DMS153 treated with DMSO at 0.1 percent for 48 hours (cell line): ENCODE data around the gene LDB2.

Experiments used
- DNase-seq: peaks from one replicate; lab custom pipeline; 2025; ENCODE audit not compliant: unreplicated experiment; lab: John Stamatoyannopoulos, UW

The LDB2 gene

GRCh38 chr4:16884673-16885460 lies 13.6 kb downstream of the LDB2 start:
- DNase-seq, result no peak

- DNase-seq, result no peak
Observed at GRCh38 chr4:16883806-16884205, 14.6 kb downstream of the LDB2 start.

- DNase-seq, result no peak
Observed at GRCh38 chr4:16881151-16881884, 17.1 kb downstream of the LDB2 start.

- no peak for DNase-seq
Observed at GRCh38 chr4:16875487-16875886, 23.0 kb downstream of the LDB2 start.

GRCh38 chr4:16869594-16870245 lies 28.7 kb downstream of the LDB2 start:
- no peak for DNase-seq

GRCh38 chr4:16868674-16869073 lies 29.8 kb downstream of the LDB2 start:
- no peak for DNase-seq

GRCh38 chr4:16867827-16868226 lies 30.6 kb downstream of the LDB2 start:
- DNase-seq, result no peak

- DNase-seq, result no peak
Observed at GRCh38 chr4:16866974-16867373, 31.5 kb downstream of the LDB2 start.

GRCh38 chr4:16865897-16866283 lies 32.6 kb downstream of the LDB2 start:
- DNase-seq, result no peak

GRCh38 chr4:16865209-16865896 lies 33.1 kb downstream of the LDB2 start:
- DNase-seq, result no peak

GRCh38 chr4:16864199-16864598 lies 34.2 kb downstream of the LDB2 start:
- no peak for DNase-seq

- no peak for DNase-seq
Observed at GRCh38 chr4:16862697-16863096, 35.7 kb downstream of the LDB2 start.

GRCh38 chr4:16860516-16860915 lies 37.9 kb downstream of the LDB2 start:
- DNase-seq, result no peak

- DNase-seq, result no peak
Observed at GRCh38 chr4:16859031-16859430, 39.4 kb downstream of the LDB2 start.

GRCh38 chr4:16858275-16858752 lies 40.1 kb downstream of the LDB2 start:
- no peak for DNase-seq

- DNase-seq, result no peak
Observed at GRCh38 chr4:16857425-16857824, 41.0 kb downstream of the LDB2 start.

- no peak for DNase-seq
Observed at GRCh38 chr4:16853640-16854039, 44.8 kb downstream of the LDB2 start.

- DNase-seq, result no peak
Observed at GRCh38 chr4:16852644-16853043, 45.8 kb downstream of the LDB2 start.

GRCh38 chr4:16852228-16852627 lies 46.2 kb downstream of the LDB2 start:
- DNase-seq, result no peak

GRCh38 chr4:16846540-16847117 lies 51.8 kb downstream of the LDB2 start:
- no peak for DNase-seq
